ENCODE measurements around the gene SNAP23.

- TF ChIP-seq, protein P1, sequence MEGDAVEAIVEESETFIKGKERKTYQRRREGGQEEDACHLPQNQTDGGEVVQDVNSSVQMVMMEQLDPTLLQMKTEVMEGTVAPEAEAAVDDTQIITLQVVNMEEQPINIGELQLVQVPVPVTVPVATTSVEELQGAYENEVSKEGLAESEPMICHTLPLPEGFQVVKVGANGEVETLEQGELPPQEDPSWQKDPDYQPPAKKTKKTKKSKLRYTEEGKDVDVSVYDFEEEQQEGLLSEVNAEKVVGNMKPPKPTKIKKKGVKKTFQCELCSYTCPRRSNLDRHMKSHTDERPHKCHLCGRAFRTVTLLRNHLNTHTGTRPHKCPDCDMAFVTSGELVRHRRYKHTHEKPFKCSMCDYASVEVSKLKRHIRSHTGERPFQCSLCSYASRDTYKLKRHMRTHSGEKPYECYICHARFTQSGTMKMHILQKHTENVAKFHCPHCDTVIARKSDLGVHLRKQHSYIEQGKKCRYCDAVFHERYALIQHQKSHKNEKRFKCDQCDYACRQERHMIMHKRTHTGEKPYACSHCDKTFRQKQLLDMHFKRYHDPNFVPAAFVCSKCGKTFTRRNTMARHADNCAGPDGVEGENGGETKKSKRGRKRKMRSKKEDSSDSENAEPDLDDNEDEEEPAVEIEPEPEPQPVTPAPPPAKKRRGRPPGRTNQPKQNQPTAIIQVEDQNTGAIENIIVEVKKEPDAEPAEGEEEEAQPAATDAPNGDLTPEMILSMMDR (IDR thresholded peaks at IDR 0.05), result no peak
- TF ChIP-seq POLR2AphosphoS5 (IDR thresholded peaks at IDR 0.05), result no peak
Observed at GRCh38 chr15:42576776-42577175, 81.3 kb downstream of the SNAP23 start.
